Endothelial cell of umbilical vein (primary cell): Measurements from ENCODE around the gene NAGLU. TPM values are rescaled to one million over a fixed set of nuclear protein-coding genes. Genes with fewer than 3 reads are reported as not detected.

Experiments used
- BruUV-seq: library from RNA; stranded (reverse); fragments of 400-500 nt; replicated peaks from 2 replicates; lab custom pipeline; 2021; lab: Mats Ljungman, UMichigan
- CTCF ChIA-PET: fragments of 300-600, 350-600 bp; sonication (Branson Sonifier 250); formaldehyde crosslinking; loops from one replicate; lab custom pipeline; 2021; ENCODE audit warnings: antibody characterized with exemption, inconsistent platforms; lab: Charles Lee
- POLR2A ChIA-PET: fragments of 300-600, 350-600 bp; sonication (Branson Sonifier 250); formaldehyde crosslinking; loops from one replicate; lab custom pipeline; 2021; ENCODE audit warnings: antibody characterized with exemption, inconsistent platforms; lab: Charles Lee
- DNase-seq: peaks from one replicate; pipeline ENCODE4 v3.0.0-alpha.2; 2011; ENCODE audit warnings: low read depth, low spot score
- FAIRE-seq: peaks from 2 replicates; lab custom pipeline; 2011; peaks lifted over from hg19 to GRCh38; lab: Jason Lieb, UNC
- H2AFZ ChIP-seq: 2 replicates; pipeline ENCODE4 v1.6.0; 2012; ENCODE audit warnings: low read depth, low read length, control low read depth, inconsistent platforms
- H3K27ac ChIP-seq: 2 replicates; pipeline ENCODE4 v1.5.1; 2011; ENCODE audit warnings: low read depth, mild to moderate bottlenecking, control low read depth, low read length, moderate library complexity; ENCODE audit not compliant: insufficient read depth
- H3K27me3 ChIP-seq, 2 experiments: 2 replicates each; pipeline versions ENCODE4 v1.6.0 to v1.6.1; 2011; ENCODE audit warnings: low read length in 2 of 2, mixed read lengths in 1 of 2; ENCODE audit not compliant: control insufficient read depth in 2 of 2, insufficient read depth in 2 of 2
- H3K36me3 ChIP-seq, 2 experiments: 2 replicates in 1 of 2; 3 replicates in 1 of 2; pipeline ENCODE4 v1.5.1; 2011; ENCODE audit warnings: low read length in 2 of 2, mild to moderate bottlenecking in 1 of 2, moderate library complexity in 1 of 2; ENCODE audit not compliant: control insufficient read depth in 2 of 2, insufficient read depth in 2 of 2; ENCODE audit errors: extremely low read depth in 1 of 2
- H3K4me1 ChIP-seq: 3 replicates; pipeline ENCODE4 v1.5.1; 2011; ENCODE audit warnings: mild to moderate bottlenecking, low read length; ENCODE audit not compliant: control insufficient read depth, insufficient read depth; ENCODE audit errors: extremely low read depth
- H3K4me2 ChIP-seq: 2 replicates; pipeline ENCODE4 v1.6.1; 2011; ENCODE audit warnings: low read length, control low read depth, mixed read lengths; ENCODE audit not compliant: insufficient read depth
- H3K4me3 ChIP-seq, 3 experiments: fragments of 200-600 bp in 1 of 3; sonication (generic), shearing (Covaris generic) in 1 of 3; replicated peaks in 1 of 3; 2 replicates each; pipeline ENCODE4 v1.5.1; 2011 to 2016; ENCODE audit warnings: control low read depth in 3 of 3, low read length in 3 of 3, mild to moderate bottlenecking in 2 of 3, inconsistent platforms in 1 of 3, low read depth in 1 of 3, moderate library complexity in 1 of 3; ENCODE audit not compliant: insufficient read depth in 1 of 3
- H3K79me2 ChIP-seq: 2 replicates; pipeline ENCODE4 v1.6.0; 2012; ENCODE audit warnings: low read length, inconsistent platforms; ENCODE audit not compliant: control insufficient read depth, insufficient read depth
- H3K9ac ChIP-seq: replicated peaks from 2 replicates; pipeline ENCODE3; 2011; ENCODE audit warnings: low read length, control low read depth; ENCODE audit not compliant: insufficient read depth; ENCODE audit errors: extremely low read depth
- H3K9me1 ChIP-seq: replicated peaks from 3 replicates; pipeline ENCODE4 v1.6.0; 2011; ENCODE audit warnings: mild to moderate bottlenecking, low read length; ENCODE audit not compliant: control insufficient read depth, insufficient read depth; ENCODE audit errors: extremely low read depth
- H3K9me3 ChIP-seq: replicated peaks from 2 replicates; pipeline ENCODE4 v1.5.1; 2012; ENCODE audit warnings: low read length, inconsistent platforms; ENCODE audit not compliant: control insufficient read depth, insufficient read depth
- H4K20me1 ChIP-seq: replicated peaks from 2 replicates; pipeline ENCODE3; 2011; ENCODE audit warnings: mild to moderate bottlenecking, low read length; ENCODE audit not compliant: control insufficient read depth, insufficient read depth; ENCODE audit errors: extremely low read depth
- CTCF ChIP-seq, 2 donors: IDR thresholded peaks; 1 replicate in 1 of 2; 2 replicates in 1 of 2; pipeline ENCODE4 v1.5.1; 2011; ENCODE audit warnings: low read length in 2 of 2, mild to moderate bottlenecking in 2 of 2, moderate library complexity in 2 of 2, control low read depth in 1 of 2, inconsistent platforms in 1 of 2, low read depth in 1 of 2; ENCODE audit not compliant: insufficient read depth in 1 of 2; ENCODE audit errors: extremely low read depth in 1 of 2
- EZH2 ChIP-seq: IDR thresholded peaks from 2 replicates; pipeline ENCODE4 v1.6.1; 2012; ENCODE audit warnings: borderline replicate concordance, low read depth, mild to moderate bottlenecking, moderate library complexity, low read length, inconsistent platforms; ENCODE audit not compliant: severe bottlenecking
- FOS ChIP-seq: IDR thresholded peaks from 2 replicates; pipeline ENCODE4 v1.6.1; 2011; ENCODE audit warnings: mild to moderate bottlenecking, low read length, moderate library complexity, borderline replicate concordance; ENCODE audit not compliant: insufficient read depth
- GATA2 ChIP-seq: IDR thresholded peaks from 2 replicates; pipeline ENCODE4 v1.7.0; 2011; ENCODE audit warnings: low read depth, mild to moderate bottlenecking, moderate library complexity, mixed read lengths, low read length; ENCODE audit not compliant: insufficient read length, insufficient read depth
- JUN ChIP-seq: IDR thresholded peaks from 2 replicates; pipeline ENCODE4 v1.6.1; 2011; ENCODE audit warnings: borderline replicate concordance, low read depth; ENCODE audit not compliant: insufficient read length, insufficient read depth
- MAX ChIP-seq: IDR thresholded peaks from 2 replicates; pipeline ENCODE4 v1.6.1; 2011; ENCODE audit not compliant: insufficient read depth, insufficient read length
- MYC ChIP-seq: IDR thresholded peaks from one replicate; pipeline ENCODE4 v1.6.1; 2011; ENCODE audit warnings: mild to moderate bottlenecking, low read depth, low read length
- POLR2A ChIP-seq: IDR thresholded peaks from 2 replicates; pipeline ENCODE4 v1.6.1; 2012; ENCODE audit warnings: low read depth, mild to moderate bottlenecking, control low read depth, low read length
- POLR2AphosphoS5 ChIP-seq: IDR thresholded peaks from 2 replicates; pipeline ENCODE4 v1.6.1; 2012; ENCODE audit warnings: low read depth, mild to moderate bottlenecking, control low read depth, low read length, moderate library complexity; ENCODE audit not compliant: insufficient read depth
- dilution Hi-C: fragments of 300-500 bp; cut with MboI; formaldehyde crosslinking; loops from one replicate; pipeline ENCODE4 v1.15.0; 2019; ENCODE audit warnings: low sequenced_read_pairs; ENCODE audit not compliant: extremely low pct_ligation_motif_present
- intact Hi-C: fragments of 100-400 bp; cut with micrococcal nuclease; formaldehyde crosslinking; loops from one replicate; pipeline ENCODE4 v1.10.0; 2022
- polyA plus RNA-seq, 4 experiments: library from polyadenylated mRNA; depleted of rRNA in 3 of 4; stranded (reverse) in 3 of 4; unstranded in 1 of 4; fragments of >200 nt; gene quantifications; 2 replicates each; pipeline versions ENCODE4 v1.2.1 to v1.2.3, GENCODE V29; 2011 to 2012; ENCODE audit warnings: missing spikeins in 1 of 4
- total RNA-seq: library from RNA; stranded (reverse); gene quantifications from 2 replicates; pipeline ENCODE4 v1.2.3, GENCODE V29; 2021

NAGLU gene
- total and polyA plus RNA-seq, 2 donors (not counting 3 experiments of a cell fraction or from before 2014, with no cell fraction given), result 50.2 to 54.2 TPM

DNA sequence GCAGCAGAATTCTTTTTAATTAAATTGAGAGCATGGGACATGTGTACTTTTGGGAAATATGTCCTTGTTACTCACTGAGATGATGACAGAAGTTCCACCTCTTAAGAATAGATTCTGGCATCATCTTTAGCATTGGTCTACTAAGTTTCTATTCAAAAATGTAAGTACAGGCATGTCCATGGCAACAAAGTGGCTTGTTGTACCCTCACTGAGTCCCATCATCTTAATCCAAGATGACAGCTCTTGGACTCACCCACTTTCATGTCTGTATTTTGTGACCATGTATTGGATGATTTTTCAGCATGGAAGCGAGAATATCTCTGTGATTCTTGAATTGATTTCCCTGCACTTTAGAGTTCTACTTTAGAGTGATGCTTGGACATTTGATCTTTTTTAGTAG lies 33.1 kb upstream of the NAGLU start:
- TF ChIP-seq JUN, result no peak
- TF ChIP-seq POLR2A, result no peak
- no peak for TF ChIP-seq POLR2AphosphoS5
- BruUV-seq, result no TSS peak
- dilution Hi-C loops, result loop anchor here (25.0 kb wide), 1 partner anchor 166 kb away; no protein-coding TSS in a partner anchor

DNA sequence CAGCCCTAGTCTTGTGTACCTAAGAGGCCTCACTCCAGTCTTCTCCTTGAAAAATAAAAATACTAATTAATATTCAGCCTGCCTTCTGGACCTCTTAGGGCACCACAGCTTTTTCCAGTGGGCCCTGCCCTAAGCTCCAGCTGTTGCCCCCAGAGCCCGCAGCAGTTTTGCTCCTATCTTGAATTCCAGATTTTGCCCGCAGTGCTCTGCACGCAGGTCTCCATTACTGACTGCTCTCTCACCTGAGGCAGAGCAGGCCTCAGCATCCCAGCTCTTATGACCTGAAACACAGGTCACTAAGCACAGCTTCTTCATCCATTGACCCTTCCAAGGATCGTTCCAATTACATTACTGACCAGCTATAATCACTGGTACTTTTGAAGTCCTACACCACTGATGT lies 28.4 kb upstream of the NAGLU start:
- H3K4me3 ChIP-seq, result no peak overlapping the region
- H3K4me2 ChIP-seq, result no peak overlapping the region
- H3K27me3 ChIP-seq, result no peaks in the 10 kb centered on the region
- no peak overlapping the region for H3K27ac ChIP-seq
- TF ChIP-seq GATA2 (no peak), FOS (no peak), JUN (no peak), MAX (no peak), MYC (no peak), POLR2AphosphoS5 (no peak), POLR2A (no peak), EZH2 (no peak), CTCF (IDR thresholded peaks at IDR 0.05; ENCODE audit: extremely low read depth in 1 of 2, insufficient read depth in 1 of 2, low read depth in 1 of 2, low read length in 2 of 2) (no peak)
- dilution Hi-C loops (loop anchor here (25.0 kb wide), 1 partner anchor 170 kb away; no protein-coding TSS in a partner anchor), intact Hi-C loops (no loop called here)
- peaks cover 0 to 4% of the 10 kb centered on the region in 2 experiments for H3K36me3 ChIP-seq
- no peaks in the 10 kb centered on the region for H3K9me3 ChIP-seq
- no peak overlapping the region for H2AFZ ChIP-seq
- no peaks in the 10 kb centered on the region for H3K9me1 ChIP-seq
- no peak overlapping the region for H3K9ac ChIP-seq
- BruUV-seq, result no TSS peak
- FAIRE-seq (no peak), DNase-seq (no peak)
- no peaks in the 10 kb centered on the region for H3K79me2 ChIP-seq
- CTCF ChIA-PET, result interaction anchor here (1.0 to 5.8 kb wide), 10 partner anchors 10 to 285 kb away, joined by 3 to 46 read pairs (median 4); no protein-coding TSS in a partner anchor
- no peaks in the 10 kb centered on the region for H4K20me1 ChIP-seq
- POLR2A ChIA-PET, result no interaction called here
- peaks cover 11% of the 10 kb centered on the region for H3K4me1 ChIP-seq

More for the DNA sequence above, 33.1 kb upstream of the NAGLU start:
- Histone ChIP-seq H2AFZ (no peak overlapping the region), H3K9ac (no peak overlapping the region), H3K4me3 (no peak overlapping the region), H3K9me1 (no peaks in the 10 kb centered on the region), H3K79me2 (no peaks in the 10 kb centered on the region), H3K9me3 (no peaks in the 10 kb centered on the region), H3K27me3 (no peaks in the 10 kb centered on the region), H3K4me2 (no peak overlapping the region), H3K27ac (no peak overlapping the region), H3K36me3 (peaks cover 0 to 13% of the 10 kb centered on the region in 2 experiments), H3K4me1 (no peaks in the 10 kb centered on the region), H4K20me1 (no peaks in the 10 kb centered on the region)
- DNase-seq (no peak), FAIRE-seq (no peak)
- CTCF ChIA-PET, result no interaction called here
- POLR2A ChIA-PET, result no interaction called here
- intact Hi-C loops, result no loop called here
